ENCODE results near the gene ARHGAP25.

The ARHGAP25 gene

DNA sequence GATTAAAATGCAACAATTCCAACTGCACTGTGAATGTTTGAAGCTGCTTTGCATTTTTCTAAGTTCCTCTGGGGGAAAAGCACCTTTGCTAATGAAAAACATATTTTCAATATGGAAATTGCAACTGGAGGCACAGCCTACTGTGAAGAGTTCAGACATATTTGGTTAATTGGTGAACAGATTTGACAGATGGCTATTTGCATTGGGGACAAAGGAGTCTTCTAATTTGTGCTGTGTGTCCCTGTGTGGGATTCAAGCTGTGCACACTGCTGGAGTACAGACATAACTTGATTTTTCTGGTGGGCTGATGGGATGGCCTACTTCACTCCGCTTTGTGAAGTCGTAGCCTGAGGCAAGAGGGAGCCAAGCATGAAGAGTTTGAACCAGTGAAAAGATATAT, 40.7 kb upstream of the ARHGAP25 start:
- H3K4me3 ChIP-seq (ENCODE audit: low read length) = no peak overlapping the region
- TF ChIP-seq, protein P1, sequence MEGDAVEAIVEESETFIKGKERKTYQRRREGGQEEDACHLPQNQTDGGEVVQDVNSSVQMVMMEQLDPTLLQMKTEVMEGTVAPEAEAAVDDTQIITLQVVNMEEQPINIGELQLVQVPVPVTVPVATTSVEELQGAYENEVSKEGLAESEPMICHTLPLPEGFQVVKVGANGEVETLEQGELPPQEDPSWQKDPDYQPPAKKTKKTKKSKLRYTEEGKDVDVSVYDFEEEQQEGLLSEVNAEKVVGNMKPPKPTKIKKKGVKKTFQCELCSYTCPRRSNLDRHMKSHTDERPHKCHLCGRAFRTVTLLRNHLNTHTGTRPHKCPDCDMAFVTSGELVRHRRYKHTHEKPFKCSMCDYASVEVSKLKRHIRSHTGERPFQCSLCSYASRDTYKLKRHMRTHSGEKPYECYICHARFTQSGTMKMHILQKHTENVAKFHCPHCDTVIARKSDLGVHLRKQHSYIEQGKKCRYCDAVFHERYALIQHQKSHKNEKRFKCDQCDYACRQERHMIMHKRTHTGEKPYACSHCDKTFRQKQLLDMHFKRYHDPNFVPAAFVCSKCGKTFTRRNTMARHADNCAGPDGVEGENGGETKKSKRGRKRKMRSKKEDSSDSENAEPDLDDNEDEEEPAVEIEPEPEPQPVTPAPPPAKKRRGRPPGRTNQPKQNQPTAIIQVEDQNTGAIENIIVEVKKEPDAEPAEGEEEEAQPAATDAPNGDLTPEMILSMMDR (conservative IDR thresholded peaks at IDR 0.05; ENCODE audit: low read length) = no peak
- DNase-seq (ENCODE audit: low read depth) = no peak

DNA sequence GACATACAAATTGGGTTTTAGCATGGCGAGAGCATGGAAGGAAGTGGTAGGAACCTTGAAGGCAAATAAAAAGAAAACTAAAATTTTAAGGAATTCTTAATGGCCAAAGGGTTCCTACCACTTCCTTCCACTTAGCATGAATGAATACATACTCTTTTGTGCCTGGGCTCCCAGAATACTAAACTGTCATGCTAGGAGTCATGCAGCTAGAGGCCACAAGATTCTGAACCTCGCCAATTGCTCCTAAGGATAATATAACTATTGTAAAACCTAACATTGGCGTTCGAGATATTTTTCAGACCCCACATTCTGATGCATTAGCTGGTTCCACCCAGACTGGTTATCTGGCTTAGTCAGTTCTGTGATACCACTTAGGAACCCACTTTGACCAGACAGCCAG, 38.6 kb upstream of the ARHGAP25 start:
- H3K4me3 ChIP-seq (ENCODE audit: low read length) = no peak overlapping the region
- TF ChIP-seq, protein P1 (conservative IDR thresholded peaks at IDR 0.05; ENCODE audit: low read length) = no peak
- DNase-seq (ENCODE audit: low read depth) = no peak

DNA sequence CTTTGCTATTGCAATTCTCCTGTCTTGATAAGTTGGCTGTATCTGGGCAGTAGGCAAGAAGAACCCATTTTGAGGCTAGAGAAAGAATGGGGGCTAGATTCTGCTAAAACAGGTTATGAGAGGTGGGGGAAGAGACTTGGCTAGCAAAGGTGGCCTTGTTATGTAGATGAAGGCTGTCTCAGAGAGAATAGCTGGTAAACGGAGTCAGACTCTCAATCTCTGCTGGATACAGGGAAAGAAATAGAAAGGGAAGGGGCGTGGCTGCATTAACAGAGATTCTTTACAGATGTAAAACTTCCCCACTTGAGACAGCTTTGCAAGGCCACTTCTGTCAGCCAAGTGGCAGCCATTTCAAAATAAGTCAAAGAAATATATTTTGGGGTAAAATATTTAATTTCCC, 38.1 kb upstream of the ARHGAP25 start:
- DNase-seq (ENCODE audit: low read depth) = no peak
- no peak overlapping the region for H3K4me3 ChIP-seq (ENCODE audit: low read length)
- TF ChIP-seq, protein P1 (conservative IDR thresholded peaks at IDR 0.05; ENCODE audit: low read length) = no peak

DNA sequence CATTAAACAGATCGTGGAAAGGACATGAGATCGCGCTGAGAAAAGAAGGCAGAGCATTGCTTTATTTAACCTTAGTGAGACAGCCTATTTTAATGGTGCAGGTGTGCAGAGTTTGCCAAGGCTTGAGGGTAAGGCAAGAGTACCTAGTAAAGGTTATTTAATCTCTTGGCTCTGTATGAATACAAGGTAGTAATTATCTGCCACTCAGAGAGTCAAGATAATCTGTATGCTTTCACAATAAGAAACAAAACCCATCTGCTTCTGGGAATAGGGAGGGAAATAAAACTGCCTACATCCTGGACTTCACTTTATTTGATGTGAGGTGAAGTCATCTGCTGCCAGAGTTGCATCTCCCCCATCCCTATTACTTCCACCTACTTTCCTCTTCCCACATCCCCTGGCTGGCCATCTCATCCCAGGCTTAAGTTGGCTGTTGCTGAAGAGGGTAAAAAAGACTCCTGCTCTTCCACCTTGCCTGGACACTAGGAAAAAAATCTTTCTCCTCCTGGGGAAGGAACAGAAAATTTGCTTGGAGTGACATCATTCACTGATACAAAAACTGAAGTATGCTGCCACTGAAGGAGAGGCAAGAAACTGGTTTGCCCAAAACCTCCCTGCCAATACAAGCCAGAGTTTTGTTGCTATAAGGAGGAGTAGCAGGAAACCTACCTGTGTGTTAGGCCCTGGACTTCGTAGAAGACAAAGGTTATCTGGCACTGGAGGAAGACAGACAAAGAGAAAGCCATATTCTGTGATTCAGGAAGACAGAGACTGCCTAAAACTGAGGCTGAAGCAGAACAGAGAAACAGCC, 35.8 kb upstream of the ARHGAP25 start:
- TF ChIP-seq, protein P1 (conservative IDR thresholded peaks at IDR 0.05; ENCODE audit: low read length) = no peak
- no peak overlapping the region for H3K4me3 ChIP-seq (ENCODE audit: low read length)
- no peak for DNase-seq (ENCODE audit: low read depth)

DNA sequence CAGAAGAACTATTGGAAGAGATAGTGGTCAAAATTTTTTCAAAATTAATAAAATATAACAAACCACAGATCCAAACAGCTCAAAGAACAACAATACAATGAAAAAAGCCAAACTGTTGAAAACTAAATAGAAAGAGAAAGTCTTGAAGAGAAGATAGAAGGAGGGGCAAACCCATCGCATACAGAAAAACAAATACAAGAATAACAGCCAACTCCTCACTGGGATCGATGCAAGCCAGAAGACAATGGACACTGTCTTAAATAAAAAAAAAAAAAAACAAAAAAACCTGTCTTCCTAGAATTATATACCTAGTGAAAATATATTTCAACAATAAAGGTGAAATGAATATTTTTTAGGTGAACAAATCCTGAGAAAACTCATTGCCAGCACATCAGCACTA, 34.1 kb upstream of the ARHGAP25 start:
- H3K4me3 ChIP-seq (ENCODE audit: low read length) = no peak overlapping the region
- no peak for DNase-seq (ENCODE audit: low read depth)
- TF ChIP-seq, protein P1 (conservative IDR thresholded peaks at IDR 0.05; ENCODE audit: low read length) = no peak

DNA sequence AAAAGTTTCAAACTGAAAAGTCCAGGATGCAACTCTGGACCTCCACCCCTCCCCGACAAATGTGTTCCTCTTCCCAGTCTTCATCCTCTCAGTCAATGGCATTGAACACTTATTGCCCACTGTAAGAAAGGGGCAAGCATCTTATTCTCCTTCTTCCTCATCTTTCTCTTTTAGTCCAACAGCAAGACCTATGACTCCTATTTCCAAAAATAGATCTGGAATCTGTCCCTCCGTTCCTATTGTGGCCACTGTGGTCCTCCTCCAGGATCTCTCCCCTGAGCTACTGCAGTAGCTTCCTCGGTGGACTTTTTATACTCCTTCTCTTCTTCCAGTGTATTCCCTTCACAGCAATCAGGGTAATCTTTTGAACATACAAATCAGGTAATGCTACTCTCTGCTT, 28.0 kb upstream of the ARHGAP25 start:
- no peak overlapping the region for H3K4me3 ChIP-seq (ENCODE audit: low read length)
- no peak for DNase-seq (ENCODE audit: low read depth)
- TF ChIP-seq, protein P1 (conservative IDR thresholded peaks at IDR 0.05; ENCODE audit: low read length) = no peak

DNA sequence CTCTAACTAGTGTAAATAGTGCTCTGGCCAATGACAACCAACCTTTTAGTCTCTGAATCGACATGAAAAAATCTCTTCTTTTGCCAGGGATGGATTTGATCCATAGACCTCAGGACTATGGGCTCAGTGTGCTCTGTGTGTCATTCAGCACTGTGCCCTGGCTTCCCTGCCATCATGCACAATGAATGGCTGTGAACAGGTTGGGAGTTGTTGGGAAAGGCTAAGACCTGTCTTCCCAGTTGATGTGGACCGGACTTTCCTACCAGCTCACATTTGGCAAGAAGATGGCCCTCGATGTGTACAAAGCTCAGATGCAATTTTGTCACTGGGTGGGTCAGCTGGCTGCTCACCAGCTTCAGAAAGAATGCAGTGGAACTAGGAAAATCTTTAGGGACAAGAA, 26.0 kb upstream of the ARHGAP25 start:
- no peak for DNase-seq (ENCODE audit: low read depth)
- TF ChIP-seq, protein P1 (conservative IDR thresholded peaks at IDR 0.05; ENCODE audit: low read length) = no peak
- H3K4me3 ChIP-seq (ENCODE audit: low read length) = no peak overlapping the region

Measured in AG10803 (cell line).